Measurements from ENCODE around the gene LHFPL3. TPM values are rescaled to one million over a fixed set of nuclear protein-coding genes. Genes with fewer than 3 reads are reported as not detected.

LHFPL3 gene
- total RNA-seq, 1 experiment from 2014 or later: not detected

DNA sequence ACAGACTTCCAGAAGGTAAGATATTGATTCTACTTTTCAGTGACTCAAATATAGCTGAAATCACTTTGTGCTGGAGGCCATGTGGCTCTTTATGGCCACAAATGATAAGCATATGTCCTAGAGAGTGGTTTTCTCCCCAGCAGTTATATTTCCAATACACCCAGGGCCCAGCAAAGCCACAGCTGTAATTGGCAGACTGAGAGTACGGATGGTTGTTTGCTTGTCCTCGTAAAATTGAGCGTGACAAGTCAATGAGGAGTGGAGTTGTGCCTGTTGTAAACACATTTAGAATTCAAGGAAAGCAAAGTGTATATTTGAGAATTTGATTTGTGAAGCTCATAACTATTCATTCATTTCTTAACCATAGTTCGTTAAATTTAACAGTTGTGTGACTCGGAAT lies 201.8 kb downstream of the LHFPL3 start:
- H3K9me3 Mint-ChIP-seq: peaks cover 0 to 14% of the 10 kb centered on the region in 2 experiments; a peak in 2 of 5 replicates
- Histone ChIP-seq H3K23me2 (ENCODE audit: insufficient read length, low read depth, low read length, poor library complexity, severe bottlenecking) (no peaks in the 10 kb centered on the region), H2BK120ac (ENCODE audit: low read depth, low read length, poor library complexity, severe bottlenecking) (no peak overlapping the region), H3K18ac (ENCODE audit: insufficient read length, low read depth, low read length) (no peak overlapping the region), H3K79me1 (ENCODE audit: insufficient read depth, low read depth, low read length, poor library complexity, severe bottlenecking) (no peaks in the 10 kb centered on the region), H3K23ac (ENCODE audit: insufficient read length, low read depth, low read length) (no peak overlapping the region), H4K91ac (ENCODE audit: insufficient read length, low read depth, low read length) (no peak overlapping the region), H4K5ac (ENCODE audit: insufficient read length, low read depth, low read length) (no peak overlapping the region), H3K4me1 (ENCODE audit: insufficient read depth, low read length) (no peaks in the 10 kb centered on the region), H3K9me3 (ENCODE audit: control insufficient read depth, low read depth, low read length) (no peaks in the 10 kb centered on the region), H3T11ph (ENCODE audit: low read length) (no peak overlapping the region), H4K20me1 (ENCODE audit: control insufficient read depth, insufficient read depth, insufficient read length) (no peaks in the 10 kb centered on the region), H4K8ac (replicated peaks; ENCODE audit: insufficient read length, low read depth, low read length) (no peak overlapping the region), H2AFZ (ENCODE audit: low read length) (no peak overlapping the region), H2AK5ac (ENCODE audit: insufficient read length, low read length) (no peak overlapping the region), H3K79me2 (ENCODE audit: insufficient read depth, low read length) (no peaks in the 10 kb centered on the region), H3K9ac (ENCODE audit: extremely low read depth, insufficient read length, low read length) (no peak overlapping the region), H3K27ac (ENCODE audit: insufficient read length, low read depth, low read length) (no peak overlapping the region), H2BK20ac (ENCODE audit: low read depth, low read length, poor library complexity, severe bottlenecking) (no peak overlapping the region), H3K14ac (ENCODE audit: insufficient read depth, low read length) (no peak overlapping the region), H3K27me3 (ENCODE audit: insufficient read depth, low read length) (no peaks in the 10 kb centered on the region), H2BK12ac (ENCODE audit: insufficient read length, low read depth, low read length) (no peak overlapping the region), H2BK5ac (ENCODE audit: insufficient read length, low read length) (no peak overlapping the region), H2BK15ac (ENCODE audit: low read depth, low read length) (no peak overlapping the region), H3K56ac (ENCODE audit: insufficient read length, low read depth, low read length) (no peak overlapping the region), H3K4me2 (ENCODE audit: insufficient read depth, insufficient read length, low read length) (no peak overlapping the region), H3K4ac (ENCODE audit: low read depth, low read length) (no peak overlapping the region)
- H3K4me3 Mint-ChIP-seq: no peak overlapping the region
- no peak for DNase-seq
- H3K27ac Mint-ChIP-seq: no peak overlapping the region
- peaks cover 5% of the 10 kb centered on the region; the same call in 1 of the 2 replicates for H3K27me3 Mint-ChIP-seq (ENCODE audit: low read depth)
- H3K4me1 Mint-ChIP-seq: no peaks in the 10 kb centered on the region
- TF ChIP-seq CTCF (conservative IDR thresholded peaks at IDR 0.05): no peak
- peaks cover 0 to 14% (median 0%) of the 10 kb centered on the region in 3 experiments; a peak in 2 of 7 replicates for H3K36me3 Mint-ChIP-seq (ENCODE audit: insufficient read depth in 1 of 3, low read depth in 3 of 3)
- WGBS (ENCODE audit: extremely low coverage, insufficient read length, low lambda C conversion rate): no CpG with 5 or more reads among the region's 5 CpGs
